Omental fat pad (tissue), 4 donors: Measurements from ENCODE around the gene TSPAN16. TPM values are rescaled to one million over a fixed set of nuclear protein-coding genes. Genes with fewer than 3 reads are reported as not detected.

Experiments
- ATAC-seq: fragments of 150-250 bp; one replicate; pipeline ENCODE4 v1.9.1; 2016; ENCODE audit warnings: mild to moderate bottlenecking, moderate library complexity; ENCODE audit not compliant: low FRiP score
- DNase-seq: peaks from one replicate; pipeline ENCODE4 v3.0.0-alpha.2; 2019; ENCODE audit warnings: low spot score
- CTCF ChIP-seq, 3 donors: fragments of 450-650 bp; IDR thresholded peaks; one replicate each; pipeline ENCODE4 v1.5.1; 2016 to 2017; ENCODE audit warnings: antibody characterized with exemption in 3 of 3, mild to moderate bottlenecking in 3 of 3, moderate library complexity in 2 of 3
- total RNA-seq, 4 donors: library from RNA; depleted of rRNA; stranded (reverse); fragments of >200 nt; gene quantifications; one replicate each; pipeline ENCODE4 v1.1.0, GENCODE V29; 2016

Gene TSPAN16
- total RNA-seq, 4 donors from 2014 or later, result not detected

GRCh38 chr19:11261431-11261970, 34.5 kb upstream of the TSPAN16 start:
- no peak for TF ChIP-seq CTCF (IDR thresholded peaks at IDR 0.05)
- ATAC-seq, result no peak

GRCh38 chr19:11261971-11262839, 33.8 kb upstream of the TSPAN16 start, which contains the start of gene DOCK6:
TSS of gene DOCK6 (minus strand) at chr19:11262524. CDS start at chr19:11262440, 84 bp downstream.
- no peak for TF ChIP-seq CTCF (IDR thresholded peaks at IDR 0.05)
- DNase-seq (no peak), ATAC-seq (peak; percentile 60)

More at GRCh38 chr19:11261431-11261970, 34.5 kb upstream of the TSPAN16 start:
- DNase-seq, result no peak

DNA sequence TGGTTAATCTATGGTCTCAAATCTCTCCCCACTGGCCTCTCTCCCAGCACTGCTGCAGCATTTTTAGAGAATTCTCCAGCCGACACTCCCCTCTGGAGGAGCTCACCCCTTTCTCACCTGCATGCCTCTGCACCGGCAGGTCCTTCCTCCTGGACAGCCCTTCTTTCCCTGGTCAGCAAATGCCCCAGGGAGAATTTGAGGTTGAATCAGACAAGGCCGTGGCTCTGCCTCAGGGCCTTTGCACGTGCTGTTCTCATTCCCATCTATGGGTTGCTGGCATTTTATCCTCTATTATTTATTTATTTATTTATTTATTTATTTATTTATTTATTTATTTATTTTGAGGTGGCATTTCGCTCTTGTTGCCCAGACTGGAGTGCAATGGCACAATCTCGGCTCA, 32.2 kb upstream of the TSPAN16 start:
- ATAC-seq, result no peak
- DNase-seq, result no peak
- no peak for TF ChIP-seq CTCF (IDR thresholded peaks at IDR 0.05)

- ATAC-seq (peak; percentile 19), DNase-seq (no peak)
- TF ChIP-seq CTCF (IDR thresholded peaks at IDR 0.05), result no peak
Observed at GRCh38 chr19:11264452-11265176, 31.3 kb upstream of the TSPAN16 start.

GRCh38 chr19:11265177-11265784, 30.7 kb upstream of the TSPAN16 start:
- no peak for TF ChIP-seq CTCF (IDR thresholded peaks at IDR 0.05)
- ATAC-seq, result no peak
- DNase-seq, result no peak

- no peak for TF ChIP-seq CTCF (IDR thresholded peaks at IDR 0.05)
- no peak for DNase-seq
- no peak for ATAC-seq
Observed at GRCh38 chr19:11265785-11266236, 30.1 kb upstream of the TSPAN16 start.
